OCI-LY1 (cell line): Measurements from ENCODE around the gene DCAF7.

Source experiments
- H2AFZ ChIP-seq: fragments of 200-600 bp; sonication (generic), shearing (Covaris generic); 2 replicates; pipeline ENCODE4 v1.6.0; 2014; ENCODE audit warnings: antibody characterized with exemption, mild to moderate bottlenecking, low read length
- H3F3A ChIP-seq: fragments of 200-600 bp; sonication (generic), shearing (Covaris generic); 2 replicates; pipeline ENCODE4 v1.6.0; 2014; ENCODE audit warnings: mild to moderate bottlenecking, antibody characterized with exemption, low read length, moderate library complexity; ENCODE audit not compliant: insufficient read depth
- H3K27ac ChIP-seq: fragments of 200-600 bp; sonication (generic); 2 replicates; pipeline ENCODE4 v1.5.1; 2014; ENCODE audit warnings: low read length, mixed run types, mild to moderate bottlenecking, low read depth; ENCODE audit not compliant: poor library complexity, severe bottlenecking
- H3K27me3 ChIP-seq: fragments of 200-600 bp; sonication (generic); 2 replicates; pipeline ENCODE4 v1.6.0; 2014; ENCODE audit warnings: antibody characterized with exemption, mild to moderate bottlenecking, low read length, moderate library complexity; ENCODE audit not compliant: insufficient read depth
- H3K36me3 ChIP-seq: fragments of 200-600 bp; sonication (generic); 2 replicates; pipeline ENCODE4 v1.6.1; 2014; ENCODE audit warnings: mild to moderate bottlenecking, antibody characterized with exemption, low read length, moderate library complexity, mixed read lengths; ENCODE audit not compliant: insufficient read depth
- H3K4me1 ChIP-seq: fragments of 200-600 bp; sonication (generic); 2 replicates; pipeline ENCODE4 v1.5.1; 2014; ENCODE audit warnings: mild to moderate bottlenecking, low read length, moderate library complexity; ENCODE audit not compliant: insufficient read depth, severe bottlenecking
- H3K4me2 ChIP-seq: fragments of 200-600 bp; sonication (generic), shearing (Covaris generic); 2 replicates; pipeline ENCODE4 v1.6.1; 2014; ENCODE audit warnings: low read length
- H3K4me3 ChIP-seq: fragments of 200-600 bp; sonication (generic); 2 replicates; pipeline ENCODE4 v1.5.1; 2014; ENCODE audit warnings: low read length, low read depth, mild to moderate bottlenecking, mixed read lengths; ENCODE audit not compliant: poor library complexity, severe bottlenecking
- H3K79me2 ChIP-seq: fragments of 200-600 bp; shearing (Covaris generic); 2 replicates; pipeline ENCODE4 v1.6.1; 2016; ENCODE audit warnings: mixed run types, low read length, mixed read lengths; ENCODE audit not compliant: insufficient read depth
- H3K9ac ChIP-seq: fragments of 200-600 bp; sonication (generic), shearing (Covaris generic); 2 replicates; pipeline ENCODE4 v1.6.1; 2014; ENCODE audit warnings: mild to moderate bottlenecking, low read length, mixed read lengths
- H3K9me2 ChIP-seq: fragments of 200-600 bp; sonication (generic), shearing (Covaris generic); 2 replicates; pipeline ENCODE4 v1.6.1; 2014; ENCODE audit warnings: low read depth, mild to moderate bottlenecking, low read length, mixed read lengths
- H3K9me3 ChIP-seq: fragments of 200-600 bp; shearing (Covaris generic); 2 replicates; pipeline ENCODE4 v1.6.1; 2014; ENCODE audit warnings: low read length, mixed read lengths
- H4K20me1 ChIP-seq: fragments of 200-600 bp; sonication (generic), shearing (Covaris generic); 2 replicates; pipeline ENCODE4 v1.6.0; 2016; ENCODE audit warnings: mild to moderate bottlenecking, low read length; ENCODE audit not compliant: insufficient read depth
- CTCF ChIP-seq: fragments of 200-600 bp; sonication (generic), shearing (Covaris generic); IDR thresholded peaks from 2 replicates; pipeline ENCODE4 v1.5.1; 2017; ENCODE audit warnings: mild to moderate bottlenecking, antibody characterized with exemption, low read length, moderate library complexity, mixed read lengths
- EZH2 ChIP-seq: fragments of 200-600 bp; sonication (generic), shearing (Covaris generic); IDR thresholded peaks from 2 replicates; pipeline ENCODE4 v1.8.0; 2017; ENCODE audit warnings: borderline replicate concordance, mixed run types, mild to moderate bottlenecking, antibody characterized with exemption, low read length, moderate library complexity, mixed read lengths

DCAF7 gene

GRCh38 chr17:63529711-63530556, 20.3 kb upstream of the DCAF7 start:
- H3K4me2 ChIP-seq = no peak overlapping the region
- no peaks in the 10 kb centered on the region for H3K79me2 ChIP-seq
- H3K9me2 ChIP-seq = no peaks in the 10 kb centered on the region
- no peaks in the 10 kb centered on the region for H3K36me3 ChIP-seq
- no peak overlapping the region for H3K4me3 ChIP-seq
- H3K4me1 ChIP-seq = no peaks in the 10 kb centered on the region
- H4K20me1 ChIP-seq = no peaks in the 10 kb centered on the region
- H3K9me3 ChIP-seq = no peaks in the 10 kb centered on the region
- no peak overlapping the region for H2AFZ ChIP-seq
- TF ChIP-seq EZH2 (no peak), CTCF (no peak)
- H3K9ac ChIP-seq = no peak overlapping the region
- H3F3A ChIP-seq = no peaks in the 10 kb centered on the region
- H3K27ac ChIP-seq = no peak overlapping the region
- H3K27me3 ChIP-seq = no peaks in the 10 kb centered on the region

- no peaks in the 10 kb centered on the region for H4K20me1 ChIP-seq
- TF ChIP-seq EZH2 (no peak), CTCF (no peak)
- no peaks in the 10 kb centered on the region for H3K9me2 ChIP-seq
- H3K4me2 ChIP-seq = no peak overlapping the region
- H3K4me3 ChIP-seq = no peak overlapping the region
- no peaks in the 10 kb centered on the region for H3F3A ChIP-seq
- H3K79me2 ChIP-seq = no peaks in the 10 kb centered on the region
- no peak overlapping the region for H3K27ac ChIP-seq
- H3K27me3 ChIP-seq = no peaks in the 10 kb centered on the region
- H3K4me1 ChIP-seq = no peaks in the 10 kb centered on the region
- no peaks in the 10 kb centered on the region for H3K36me3 ChIP-seq
- H3K9me3 ChIP-seq = no peaks in the 10 kb centered on the region
- no peak overlapping the region for H2AFZ ChIP-seq
- H3K9ac ChIP-seq = no peak overlapping the region
These were observed 19.7 kb upstream of the DCAF7 start for GRCh38 chr17:63530557-63531021.

- Histone ChIP-seq H3K9me3 (no peaks in the 10 kb centered on the region), H3K36me3 (no peaks in the 10 kb centered on the region), H3K4me1 (no peaks in the 10 kb centered on the region), H3F3A (no peaks in the 10 kb centered on the region), H3K79me2 (no peaks in the 10 kb centered on the region), H3K4me3 (no peak overlapping the region), H3K4me2 (no peak overlapping the region), H2AFZ (no peak overlapping the region), H3K9ac (no peak overlapping the region), H3K27ac (no peak overlapping the region), H4K20me1 (no peaks in the 10 kb centered on the region), H3K9me2 (no peaks in the 10 kb centered on the region), H3K27me3 (no peaks in the 10 kb centered on the region)
- TF ChIP-seq CTCF (no peak), EZH2 (no peak)
These were observed 19.0 kb upstream of the DCAF7 start for GRCh38 chr17:63531022-63531965.
